ENCODE data around the gene BANP.

- TF ChIP-seq CTCF (IDR thresholded peaks at IDR 0.05) (no peak), POLR2A (IDR thresholded peaks at IDR 0.05) (no peak)
Measured at GRCh38 chr16:88083582-88083981, 132.3 kb downstream of the BANP start.
